SIG-M5 (cell line): ENCODE measurements around the gene ZMIZ1.

ENCODE experiments used
- DNase-seq: peaks from one replicate; lab custom pipeline; 2025; lab: John Stamatoyannopoulos, UW

The ZMIZ1 gene, protein sequence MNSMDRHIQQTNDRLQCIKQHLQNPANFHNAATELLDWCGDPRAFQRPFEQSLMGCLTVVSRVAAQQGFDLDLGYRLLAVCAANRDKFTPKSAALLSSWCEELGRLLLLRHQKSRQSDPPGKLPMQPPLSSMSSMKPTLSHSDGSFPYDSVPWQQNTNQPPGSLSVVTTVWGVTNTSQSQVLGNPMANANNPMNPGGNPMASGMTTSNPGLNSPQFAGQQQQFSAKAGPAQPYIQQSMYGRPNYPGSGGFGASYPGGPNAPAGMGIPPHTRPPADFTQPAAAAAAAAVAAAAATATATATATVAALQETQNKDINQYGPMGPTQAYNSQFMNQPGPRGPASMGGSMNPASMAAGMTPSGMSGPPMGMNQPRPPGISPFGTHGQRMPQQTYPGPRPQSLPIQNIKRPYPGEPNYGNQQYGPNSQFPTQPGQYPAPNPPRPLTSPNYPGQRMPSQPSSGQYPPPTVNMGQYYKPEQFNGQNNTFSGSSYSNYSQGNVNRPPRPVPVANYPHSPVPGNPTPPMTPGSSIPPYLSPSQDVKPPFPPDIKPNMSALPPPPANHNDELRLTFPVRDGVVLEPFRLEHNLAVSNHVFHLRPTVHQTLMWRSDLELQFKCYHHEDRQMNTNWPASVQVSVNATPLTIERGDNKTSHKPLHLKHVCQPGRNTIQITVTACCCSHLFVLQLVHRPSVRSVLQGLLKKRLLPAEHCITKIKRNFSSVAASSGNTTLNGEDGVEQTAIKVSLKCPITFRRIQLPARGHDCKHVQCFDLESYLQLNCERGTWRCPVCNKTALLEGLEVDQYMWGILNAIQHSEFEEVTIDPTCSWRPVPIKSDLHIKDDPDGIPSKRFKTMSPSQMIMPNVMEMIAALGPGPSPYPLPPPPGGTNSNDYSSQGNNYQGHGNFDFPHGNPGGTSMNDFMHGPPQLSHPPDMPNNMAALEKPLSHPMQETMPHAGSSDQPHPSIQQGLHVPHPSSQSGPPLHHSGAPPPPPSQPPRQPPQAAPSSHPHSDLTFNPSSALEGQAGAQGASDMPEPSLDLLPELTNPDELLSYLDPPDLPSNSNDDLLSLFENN

GRCh38 chr10:79068562-79069324, at the start of gene ZMIZ1:
Gene ZMIZ1 (plus strand): TSS chr10:79068966. CDS start chr10:79201633, 132,667 bp downstream.
- peak; percentile 60 for DNase-seq

GRCh38 chr10:79019441-79020014, 49.2 kb upstream of the ZMIZ1 start:
- no peak for DNase-seq

DNA sequence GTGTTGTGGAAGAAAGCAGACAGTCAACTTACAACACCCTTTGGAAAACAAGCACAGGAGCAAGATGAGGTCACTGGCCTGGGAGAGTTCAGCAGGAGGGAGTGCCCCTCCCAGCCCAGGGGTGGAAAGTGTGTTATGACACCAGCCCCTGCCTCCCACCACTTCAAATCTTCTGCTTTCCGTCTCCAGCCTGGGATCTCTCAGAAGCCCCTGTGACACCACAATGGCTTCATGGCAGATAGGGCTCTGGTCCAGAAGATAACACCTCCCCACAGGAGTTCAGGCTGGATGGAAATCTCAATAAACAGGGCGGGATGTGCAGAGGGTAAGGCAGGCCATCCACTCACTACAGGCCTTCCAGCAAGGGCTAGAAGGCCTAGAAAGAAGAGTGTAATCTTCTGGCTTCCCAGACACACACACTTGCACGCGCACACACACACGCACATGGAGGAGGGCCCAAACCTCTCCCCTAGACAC, 48.7 kb upstream of the ZMIZ1 start:
- no peak for DNase-seq

GRCh38 chr10:79020605-79021004, 48.2 kb upstream of the ZMIZ1 start:
- no peak for DNase-seq

DNA sequence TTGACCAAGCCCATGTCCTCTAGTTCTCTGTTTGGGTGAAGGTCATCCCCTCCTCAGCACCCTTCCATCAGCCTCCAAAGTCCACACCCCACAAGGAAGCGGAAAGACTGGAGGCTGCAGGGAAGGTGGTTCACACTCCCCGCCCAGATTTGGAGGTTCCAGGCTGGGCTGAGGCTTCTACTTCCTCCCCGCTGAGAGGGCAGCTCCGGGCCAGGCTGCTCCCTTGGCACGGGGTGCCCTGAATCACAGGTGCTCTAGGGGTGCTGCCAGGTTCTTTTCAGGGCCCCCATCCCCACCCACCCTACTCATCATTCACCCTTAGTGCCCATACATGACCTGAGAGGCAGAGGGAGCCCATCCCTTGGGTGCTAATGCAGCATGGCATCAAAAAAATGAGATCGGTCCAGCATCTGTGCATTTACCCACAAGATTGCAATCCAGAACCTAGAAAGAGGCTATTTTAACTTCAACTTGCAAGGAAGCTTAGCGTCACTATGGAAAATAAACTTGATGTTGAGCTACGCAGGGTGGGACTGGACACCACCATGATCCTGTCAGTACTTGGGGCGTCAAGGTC, 47.3 kb upstream of the ZMIZ1 start:
- no peak for DNase-seq

DNA sequence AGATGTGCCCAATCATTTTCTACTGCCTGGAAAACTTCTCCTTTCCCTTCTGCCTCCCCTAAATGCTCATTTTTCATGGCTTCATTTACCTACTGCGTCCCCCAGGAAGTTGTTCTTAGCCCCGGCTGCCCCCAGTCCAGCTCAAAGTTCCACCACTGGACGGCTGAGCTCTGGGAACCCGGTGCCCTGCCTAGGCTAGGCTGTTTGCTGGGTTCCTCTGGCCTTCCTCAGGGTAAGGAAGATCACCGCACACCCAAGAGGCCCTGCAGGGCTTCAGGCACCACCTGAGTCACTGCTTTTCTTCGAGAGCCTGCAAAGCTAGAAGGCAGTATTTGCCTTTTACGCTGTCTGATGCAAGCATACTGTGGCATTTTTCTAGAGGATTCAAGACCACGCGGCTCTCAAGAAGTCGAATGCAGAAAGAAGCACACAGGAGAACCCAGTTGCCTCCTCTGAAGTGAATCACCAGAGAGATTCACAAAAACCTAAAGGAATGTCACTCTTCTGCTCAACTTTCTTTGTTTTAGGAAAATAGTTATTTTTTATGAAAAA, 46.7 kb upstream of the ZMIZ1 start:
- DNase-seq = no peak

DNA sequence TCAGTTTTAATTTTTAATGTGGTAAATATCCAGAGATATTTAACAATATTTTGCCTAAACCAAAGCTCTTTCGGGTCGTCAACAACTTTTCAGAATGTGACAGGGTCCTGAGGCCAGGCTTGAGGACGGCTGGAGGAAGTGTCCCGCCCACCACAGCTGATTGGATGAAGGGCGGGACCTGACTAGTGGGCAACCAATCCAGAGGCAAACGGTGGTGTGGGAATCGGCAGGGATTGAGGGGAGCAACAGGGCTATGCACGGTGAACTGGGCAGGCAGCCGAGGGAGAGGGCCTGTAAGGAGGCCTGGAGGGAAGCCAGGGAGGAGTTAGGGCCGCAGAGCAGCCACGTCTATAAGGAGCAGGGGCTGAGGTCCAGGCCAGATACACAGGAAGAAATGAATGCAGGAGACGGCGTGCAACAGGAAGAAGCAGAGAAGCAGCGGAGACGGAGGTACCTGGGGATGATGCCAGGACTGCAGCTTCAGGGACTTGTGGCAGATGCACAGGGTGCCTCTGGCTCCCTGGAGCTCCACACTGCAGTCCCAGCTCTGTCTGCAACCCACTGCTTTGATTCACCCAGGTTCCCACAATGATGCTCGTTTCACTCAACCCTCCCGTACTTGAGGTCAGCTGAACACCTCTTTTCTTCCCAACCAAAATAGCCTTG, 46.1 kb upstream of the ZMIZ1 start:
- no peak for DNase-seq

- no peak for DNase-seq
Observed at GRCh38 chr10:79023240-79024162, 45.3 kb upstream of the ZMIZ1 start.

DNA sequence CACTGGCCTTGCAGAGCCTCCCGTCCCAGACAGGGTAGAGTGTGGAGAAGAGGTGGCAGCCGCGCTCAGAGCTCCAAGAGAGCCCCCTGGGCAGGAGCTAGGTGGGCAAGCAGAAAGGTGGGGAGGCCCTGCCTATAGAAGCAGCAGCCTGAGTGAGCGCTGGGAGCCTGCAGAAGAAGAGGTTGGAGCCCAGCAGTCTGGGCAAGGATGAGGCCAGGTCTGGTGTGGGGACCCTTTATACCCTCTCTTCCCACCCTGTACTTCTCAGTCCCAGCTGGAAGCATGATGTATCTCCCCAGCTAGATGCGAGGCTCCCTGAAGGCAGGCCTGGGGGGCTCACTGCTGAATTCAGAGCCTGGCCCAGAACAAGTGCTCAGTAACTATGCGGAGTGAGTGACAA, 44.5 kb upstream of the ZMIZ1 start:
- DNase-seq = no peak

DNA sequence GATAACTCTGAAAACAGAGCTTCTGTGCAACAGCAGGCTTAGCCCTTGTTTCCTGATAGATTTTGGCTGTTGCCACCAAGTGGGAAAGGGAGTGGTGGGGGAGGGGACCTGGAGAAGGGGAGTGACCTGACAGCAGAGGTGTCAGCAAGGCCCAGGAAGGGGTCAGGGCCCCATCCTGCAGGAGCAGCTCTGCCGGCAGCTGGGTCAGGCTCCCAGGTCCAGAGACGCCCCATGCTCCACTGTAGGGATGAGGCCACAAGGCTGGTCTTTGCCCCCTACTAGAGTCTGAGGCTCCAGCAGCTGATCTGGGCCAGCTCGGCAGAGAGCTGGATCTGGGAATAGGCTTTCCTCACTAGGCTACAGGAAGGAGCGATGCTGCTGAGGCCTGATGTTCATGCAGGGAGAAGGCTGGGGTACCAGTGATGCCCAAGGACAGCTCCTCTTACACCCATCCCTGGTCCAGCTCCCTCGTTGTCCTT, 44.0 kb upstream of the ZMIZ1 start:
- DNase-seq = no peak

DNA sequence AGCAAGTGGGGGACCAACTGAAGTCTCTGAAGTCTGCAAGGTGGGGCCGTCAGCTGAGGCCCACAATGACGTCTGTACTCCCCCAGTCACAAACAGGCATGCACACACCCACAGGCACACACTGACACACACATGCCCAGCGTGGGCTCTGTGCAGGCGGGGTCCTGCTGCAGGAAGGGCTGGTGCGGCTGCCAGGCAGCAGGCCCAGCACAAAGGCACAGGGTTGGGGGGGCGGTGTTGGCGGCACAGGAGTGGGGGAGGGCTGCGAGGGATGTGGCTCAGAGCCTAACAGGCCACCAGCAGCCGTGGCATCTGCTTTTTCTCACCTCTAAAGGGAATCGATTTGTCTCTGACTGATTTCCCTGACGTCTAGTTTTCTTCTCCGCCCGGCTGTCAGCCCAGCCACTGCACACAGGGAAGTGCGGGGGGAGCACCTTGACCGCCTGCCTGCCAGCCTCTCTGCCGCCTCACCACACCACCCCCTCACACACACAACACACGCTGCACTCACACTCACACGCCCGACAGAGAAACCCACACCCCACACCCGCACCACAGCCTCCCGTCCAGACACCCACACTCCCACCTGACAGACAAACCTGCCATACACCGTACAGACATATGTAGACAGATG, 43.5 kb upstream of the ZMIZ1 start:
- DNase-seq = no peak

DNA sequence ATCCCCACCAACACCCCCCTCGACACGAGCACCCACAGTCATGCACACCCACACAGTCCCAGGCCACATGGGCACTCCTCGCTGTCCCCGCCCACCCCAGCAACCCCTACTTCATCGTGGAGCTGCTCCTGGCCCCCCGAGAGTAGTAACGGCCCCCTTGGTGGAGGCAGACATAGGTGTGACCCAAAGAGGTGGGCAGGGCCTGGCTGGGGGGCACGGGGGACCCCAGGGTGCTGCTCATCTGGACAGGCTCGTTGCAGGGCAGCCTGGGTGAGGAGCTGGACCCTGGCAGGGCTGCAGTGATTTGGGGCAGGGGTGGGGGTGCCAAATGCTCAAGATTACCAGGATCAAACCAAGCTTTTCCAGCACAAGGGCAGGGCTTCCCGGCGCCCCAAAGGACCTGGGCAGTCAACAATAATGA, 42.4 kb upstream of the ZMIZ1 start:
- no peak for DNase-seq

- DNase-seq = no peak
Observed at GRCh38 chr10:79026806-79027146, 42.0 kb upstream of the ZMIZ1 start.

GRCh38 chr10:79027147-79028055, 41.4 kb upstream of the ZMIZ1 start:
- DNase-seq = no peak

GRCh38 chr10:79028056-79028430, 40.7 kb upstream of the ZMIZ1 start:
- DNase-seq = no peak

GRCh38 chr10:79028451-79029010, 40.2 kb upstream of the ZMIZ1 start:
- DNase-seq = no peak
